SH-SY5Y (cell line): ENCODE measurements around the gene SNCB.

Experiments used
- GATA2 ChIP-seq: IDR thresholded peaks from 2 replicates; pipeline ENCODE4 v1.6.1; 2011; ENCODE audit warnings: mild to moderate bottlenecking, low read depth, low read length
- GATA3 ChIP-seq: IDR thresholded peaks from 2 replicates; pipeline ENCODE4 v1.6.1; 2011; ENCODE audit warnings: low read depth, mild to moderate bottlenecking, low read length, moderate library complexity

DNA sequence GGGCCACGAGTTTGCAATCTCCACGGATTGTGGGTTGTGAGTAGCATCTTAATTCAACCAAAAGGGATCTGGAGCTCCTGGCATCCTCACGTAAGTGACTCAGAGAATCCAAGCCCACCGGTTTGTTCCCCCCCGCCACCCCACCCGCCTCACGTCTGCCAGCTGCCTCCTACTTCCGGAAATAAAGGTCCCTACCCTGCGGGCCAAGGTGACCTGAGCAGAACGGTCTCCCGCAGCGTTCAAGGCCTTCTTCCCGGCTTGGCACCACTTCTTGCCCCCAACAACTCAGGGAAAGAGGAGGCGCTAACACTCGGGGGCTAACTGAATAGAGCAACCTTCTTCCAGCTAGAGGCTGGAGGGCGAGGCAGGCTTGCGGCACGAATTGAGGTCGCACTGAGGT lies 11.6 kb downstream of the SNCB start:
- no peak for TF ChIP-seq GATA2
- no peak for TF ChIP-seq GATA3
